GM18870 (cell line): Measurements from ENCODE around the gene DNAH12.
"Not testable (repeated sequence)": the region's sequence is repeated elsewhere in the genome, so short reads cannot be mapped to it uniquely, and the experiment has no call there.

Experiments
- ATAC-seq: cut with Tn5 transposase; IDR thresholded peaks from one replicate; pipeline ENCODE4 v1.9.1; 2021; ENCODE audit warnings: moderate library complexity; ENCODE audit not compliant: unreplicated experiment

The DNAH12 gene

GRCh38 chr3:57331078-57331610 is 213.0 kb downstream of the DNAH12 start:
- no peak for ATAC-seq

- not testable (repeated sequence) for ATAC-seq
These were observed 217.6 kb downstream of the DNAH12 start for GRCh38 chr3:57326498-57326897.

- ATAC-seq: no peak
These were observed 229.9 kb downstream of the DNAH12 start for GRCh38 chr3:57314204-57314603.

- no peak for ATAC-seq
These were observed 234.3 kb downstream of the DNAH12 start for GRCh38 chr3:57309769-57310360.

- ATAC-seq: not testable (repeated sequence)
These were observed 240.6 kb downstream of the DNAH12 start for GRCh38 chr3:57303520-57303919.

- ATAC-seq: no peak
These were observed 246.1 kb downstream of the DNAH12 start for GRCh38 chr3:57298041-57298440.

- ATAC-seq: no peak
These were observed 251.1 kb downstream of the DNAH12 start for GRCh38 chr3:57292897-57293526.

- no peak for ATAC-seq
These were observed 251.8 kb downstream of the DNAH12 start, which contains the start of gene ASB14 for GRCh38 chr3:57292159-57292896. Gene ASB14 (minus strand): TSS chr3:57292685. CDS start chr3:57292033, 652 bp downstream.

GRCh38 chr3:57288403-57288802 is 255.7 kb downstream of the DNAH12 start:
- no peak for ATAC-seq

- ATAC-seq: no peak
These were observed 256.9 kb downstream of the DNAH12 start for GRCh38 chr3:57287205-57287604.

GRCh38 chr3:57283334-57283733 is 260.8 kb downstream of the DNAH12 start:
- ATAC-seq: no peak

GRCh38 chr3:57281715-57282114 is 262.4 kb downstream of the DNAH12 start:
- no peak for ATAC-seq

- ATAC-seq: no peak
These were observed 264.5 kb downstream of the DNAH12 start for GRCh38 chr3:57279685-57280084.

- no peak for ATAC-seq
These were observed 265.9 kb downstream of the DNAH12 start for GRCh38 chr3:57278237-57278636.

- no peak for ATAC-seq
These were observed 268.8 kb downstream of the DNAH12 start for GRCh38 chr3:57275393-57275792.

- no peak for ATAC-seq
These were observed 269.3 kb downstream of the DNAH12 start for GRCh38 chr3:57274845-57275244.

GRCh38 chr3:57268416-57268815 is 275.7 kb downstream of the DNAH12 start:
- ATAC-seq: no peak

GRCh38 chr3:57261929-57262328 is 282.2 kb downstream of the DNAH12 start:
- no peak for ATAC-seq

GRCh38 chr3:57261119-57261518 is 283.0 kb downstream of the DNAH12 start:
- ATAC-seq: no peak

GRCh38 chr3:57257678-57258077 is 286.5 kb downstream of the DNAH12 start:
- ATAC-seq: no peak

- no peak for ATAC-seq
These were observed 287.3 kb downstream of the DNAH12 start for GRCh38 chr3:57256844-57257243.

GRCh38 chr3:57252404-57252803 is 291.7 kb downstream of the DNAH12 start:
- ATAC-seq: no peak
